Stomach smooth muscle (tissue), 2 donors: Measurements from ENCODE around the gene AURKA.

Source experiments
- H3K27ac ChIP-seq: one replicate; pipeline ENCODE4 v1.7.0; 2013; ENCODE audit warnings: mild to moderate bottlenecking, low read length, inconsistent platforms
- H3K27me3 ChIP-seq, 2 donors: one replicate each; pipeline ENCODE4 v1.7.0; 2013; ENCODE audit warnings: low read length in 2 of 2; ENCODE audit not compliant: insufficient read depth in 2 of 2, control insufficient read depth in 1 of 2
- H3K36me3 ChIP-seq, 2 donors: one replicate each; pipeline ENCODE4 v1.7.0; 2013; ENCODE audit warnings: low read length in 2 of 2; ENCODE audit not compliant: control insufficient read depth in 2 of 2, insufficient read depth in 2 of 2
- H3K4me1 ChIP-seq: one replicate; pipeline ENCODE4 v1.7.0; 2013; ENCODE audit warnings: low read length; ENCODE audit not compliant: control insufficient read depth, insufficient read depth
- H3K4me3 ChIP-seq, 2 donors: one replicate each; pipeline ENCODE4 v1.7.0; 2013; ENCODE audit warnings: low read length in 2 of 2
- H3K9ac ChIP-seq, 2 donors: one replicate each; pipeline ENCODE4 v1.7.0; 2013; ENCODE audit warnings: low read length in 2 of 2, mild to moderate bottlenecking in 1 of 2
- H3K9me3 ChIP-seq, 2 donors: one replicate each; pipeline ENCODE4 v1.7.0; 2013; ENCODE audit warnings: low read length in 2 of 2; ENCODE audit not compliant: control insufficient read depth in 2 of 2
- donor health status: healthy.
- donor health status: Pancreatic carcinoma.

The AURKA gene

GRCh38 chr20:56359212-56360132, 32.5 kb downstream of the AURKA start:
- H3K36me3 ChIP-seq, result peaks cover 3 to 7% of the 10 kb centered on the region in 2 donors
- no peaks in the 10 kb centered on the region for H3K9me3 ChIP-seq
- peak overlapping the region; percentile 78 to 80 for H3K9ac ChIP-seq
- H3K27ac ChIP-seq, result peak overlapping the region; percentile 62
- H3K4me1 ChIP-seq, result peaks cover 18% of the 10 kb centered on the region
- H3K27me3 ChIP-seq, result no peaks in the 10 kb centered on the region
- H3K4me3 ChIP-seq, result peak overlapping the region; percentile 79 to 92

GRCh38 chr20:56358600-56359211, 33.3 kb downstream of the AURKA start, which contains the start of gene FAM210B:
TSS of gene FAM210B (plus strand) at chr20:56358974. CDS start at chr20:56359006, 32 bp downstream.
- H3K9me3 ChIP-seq, result no peaks in the 10 kb centered on the region
- H3K4me3 ChIP-seq, result peak within 1 kb of the TSS; percentile 79 to 92
- H3K9ac ChIP-seq, result peak within 1 kb of the TSS; percentile 78 to 80
- H3K27ac ChIP-seq, result peak within 1 kb of the TSS; percentile 62
- no peaks in the 10 kb centered on the region for H3K27me3 ChIP-seq
- H3K4me1 ChIP-seq, result peaks cover 18% of the 10 kb centered on the region
- peaks cover 2 to 5% of the 10 kb centered on the region in 2 donors for H3K36me3 ChIP-seq

GRCh38 chr20:56358070-56358469, 33.9 kb downstream of the AURKA start:
- H3K27me3 ChIP-seq, result peaks cover 0 to 2% of the 10 kb centered on the region in 2 donors
- peaks cover 2 to 3% of the 10 kb centered on the region in 2 donors for H3K36me3 ChIP-seq
- H3K4me1 ChIP-seq, result peaks cover 18% of the 10 kb centered on the region
- no peaks in the 10 kb centered on the region for H3K9me3 ChIP-seq
- H3K4me3 ChIP-seq, result peak overlapping the region; percentile 38 to 62
- no peak overlapping the region for H3K27ac ChIP-seq
- H3K9ac ChIP-seq, result no peak overlapping the region

GRCh38 chr20:56353356-56353755, 38.7 kb downstream of the AURKA start:
- H3K9me3 ChIP-seq, result no peaks in the 10 kb centered on the region
- no peak overlapping the region for H3K9ac ChIP-seq
- H3K27ac ChIP-seq, result no peak overlapping the region
- no peak overlapping the region for H3K4me3 ChIP-seq
- peaks cover 2% of the 10 kb centered on the region for H3K4me1 ChIP-seq
- H3K36me3 ChIP-seq, result no peaks in the 10 kb centered on the region
- peaks cover 0 to 2% of the 10 kb centered on the region in 2 donors for H3K27me3 ChIP-seq

GRCh38 chr20:56352345-56353055, 39.5 kb downstream of the AURKA start:
- H3K4me3 ChIP-seq, result no peak overlapping the region
- peaks cover 2% of the 10 kb centered on the region for H3K4me1 ChIP-seq

GRCh38 chr20:56350842-56351241, 41.2 kb downstream of the AURKA start:
- Histone ChIP-seq H3K4me3 (no peak overlapping the region), H3K4me1 (no peaks in the 10 kb centered on the region), H3K9ac (no peak overlapping the region), H3K9me3 (no peaks in the 10 kb centered on the region), H3K27me3 (peaks cover 0 to 7% of the 10 kb centered on the region in 2 donors), H3K36me3 (no peaks in the 10 kb centered on the region), H3K27ac (no peak overlapping the region)

More at GRCh38 chr20:56352345-56353055, 39.5 kb downstream of the AURKA start:
- H3K27me3 ChIP-seq, result peaks cover 0 to 2% of the 10 kb centered on the region in 2 donors
- H3K9me3 ChIP-seq, result no peaks in the 10 kb centered on the region
- no peak overlapping the region for H3K27ac ChIP-seq
- H3K36me3 ChIP-seq, result no peaks in the 10 kb centered on the region
- H3K9ac ChIP-seq, result no peak overlapping the region

- no peak overlapping the region for H3K27ac ChIP-seq
- H3K4me1 ChIP-seq, result no peaks in the 10 kb centered on the region
- H3K9ac ChIP-seq, result no peak overlapping the region
- no peaks in the 10 kb centered on the region for H3K36me3 ChIP-seq
- H3K4me3 ChIP-seq, result no peak overlapping the region
- peaks cover 7 to 17% of the 10 kb centered on the region in 2 donors for H3K27me3 ChIP-seq
- H3K9me3 ChIP-seq, result no peaks in the 10 kb centered on the region
These were observed 43.3 kb downstream of the AURKA start for GRCh38 chr20:56348746-56349145.

GRCh38 chr20:56348305-56348693, 43.7 kb downstream of the AURKA start:
- no peak overlapping the region for H3K27ac ChIP-seq
- H3K4me1 ChIP-seq, result no peaks in the 10 kb centered on the region
- H3K27me3 ChIP-seq, result peaks cover 10 to 17% of the 10 kb centered on the region in 2 donors
- no peak overlapping the region for H3K9ac ChIP-seq
- no peak overlapping the region for H3K4me3 ChIP-seq
- no peaks in the 10 kb centered on the region for H3K9me3 ChIP-seq
- no peaks in the 10 kb centered on the region for H3K36me3 ChIP-seq

GRCh38 chr20:56347628-56348304, 44.2 kb downstream of the AURKA start:
- H3K4me1 ChIP-seq, result no peaks in the 10 kb centered on the region
- H3K27me3 ChIP-seq, result peaks cover 15 to 20% of the 10 kb centered on the region in 2 donors
- H3K9ac ChIP-seq, result no peak overlapping the region
- H3K4me3 ChIP-seq, result no peak overlapping the region
- H3K9me3 ChIP-seq, result no peaks in the 10 kb centered on the region
- no peak overlapping the region for H3K27ac ChIP-seq
- no peaks in the 10 kb centered on the region for H3K36me3 ChIP-seq

GRCh38 chr20:56345911-56346310, 46.1 kb downstream of the AURKA start:
- no peak overlapping the region for H3K4me3 ChIP-seq
- no peaks in the 10 kb centered on the region for H3K9me3 ChIP-seq
- no peaks in the 10 kb centered on the region for H3K36me3 ChIP-seq
- H3K27ac ChIP-seq, result no peak overlapping the region
- peaks cover 15 to 21% of the 10 kb centered on the region in 2 donors for H3K27me3 ChIP-seq
- H3K4me1 ChIP-seq, result no peaks in the 10 kb centered on the region
- no peak overlapping the region for H3K9ac ChIP-seq
